ENCODE data around the gene VIM. TPM values are rescaled to one million over a fixed set of nuclear protein-coding genes. Genes with fewer than 3 reads are reported as not detected.
A peak's percentile ranks its signal among the peaks of the same experiment; 100 is the strongest.

VIM gene
- total and polyA plus RNA-seq, 8 donors, result 269 to 723 (median 496) TPM

- WGBS, 5 donors, result 38 to 53% (median 51%) methylated on average over 9 of the region's 9 CpGs
- no peaks in the 10 kb centered on the region for H3K36me3 ChIP-seq
- no peaks in the 10 kb centered on the region for H3K27me3 ChIP-seq
- H3K27ac ChIP-seq, result peak overlapping the region in 4 of 5 donors; percentile 91 to 98 (median 92)
- H3K4me3 ChIP-seq, result peak overlapping the region in 3 of 4 donors; percentile 2 to 72 (median 60)
- peaks cover 7 to 26% (median 17%) of the 10 kb centered on the region in 4 donors for H3K4me1 ChIP-seq
- no peaks in the 10 kb centered on the region for H3K9me3 ChIP-seq
- TF ChIP-seq POLR2A (IDR thresholded peaks at IDR 0.05) (no peak), EP300 (IDR thresholded peaks at IDR 0.05) (no peak), CTCF (IDR thresholded peaks at IDR 0.05) (no peak), POLR2AphosphoS5 (IDR thresholded peaks at IDR 0.05) (no peak)
- intact Hi-C loops (cut with DNase I; ENCODE audit: low total_unique reads), result no loop called here
- DNase-seq, result peak in 1 of 2 donors; percentile 26
Observed at GRCh38 chr10:17199351-17199804, 28.7 kb upstream of the VIM start.

GRCh38 chr10:17200001-17200911 is 27.8 kb upstream of the VIM start:
- intact Hi-C loops (cut with DNase I; ENCODE audit: low total_unique reads), result no loop called here
- no peaks in the 10 kb centered on the region for H3K9me3 ChIP-seq
- peak in 1 of 2 donors; percentile 46 for DNase-seq
- H3K4me1 ChIP-seq, result peaks cover 7 to 26% (median 17%) of the 10 kb centered on the region in 4 donors
- 5 to 15% (median 11%) methylated on average over 10 of the region's 10 CpGs for WGBS, 5 donors
- no peaks in the 10 kb centered on the region for H3K27me3 ChIP-seq
- H3K36me3 ChIP-seq, result no peaks in the 10 kb centered on the region
- peak overlapping the region; percentile 60 to 85 (median 76) for H3K4me3 ChIP-seq
- TF ChIP-seq CTCF (IDR thresholded peaks at IDR 0.05) (no peak), POLR2AphosphoS5 (IDR thresholded peaks at IDR 0.05) (no peak), POLR2A (IDR thresholded peaks at IDR 0.05) (no peak), EP300 (IDR thresholded peaks at IDR 0.05) (no peak)
- H3K27ac ChIP-seq, result peak overlapping the region in 4 of 5 donors; percentile 91 to 98 (median 92)

GRCh38 chr10:17200912-17201793 is 26.9 kb upstream of the VIM start, which contains the start of gene TRDMT1:
Gene TRDMT1, minus strand, starts transcription at chr10:17201672. Its CDS starts 38 bp downstream, at chr10:17201634.
- peak within 1 kb of the TSS; percentile 60 to 85 (median 76) for H3K4me3 ChIP-seq
- H3K27ac ChIP-seq, result peak within 1 kb of the TSS; percentile 90 to 98 (median 91)
- H3K4me1 ChIP-seq, result peaks cover 7 to 26% (median 17%) of the 10 kb centered on the region in 4 donors
- intact Hi-C loops (cut with DNase I; ENCODE audit: low total_unique reads), result no loop called here
- WGBS, 5 donors, result 0 to 1% (median 1%) methylated on average over 39 to 60 of the region's 60 CpGs
- TF ChIP-seq CTCF (IDR thresholded peaks at IDR 0.05), result no peak
- TF ChIP-seq POLR2AphosphoS5 (IDR thresholded peaks at IDR 0.05), result peak; percentile 21 to 54 (median 46)
- TF ChIP-seq EP300 (IDR thresholded peaks at IDR 0.05), result no peak
- no peaks in the 10 kb centered on the region for H3K27me3 ChIP-seq
- H3K9me3 ChIP-seq, result no peaks in the 10 kb centered on the region
- H3K36me3 ChIP-seq, result no peaks in the 10 kb centered on the region
- peak; percentile 85 to 97 for DNase-seq

- H3K36me3 ChIP-seq, result no peaks in the 10 kb centered on the region
- H3K27me3 ChIP-seq, result no peaks in the 10 kb centered on the region
- DNase-seq, result no peak
- 15 to 24% (median 17%) methylated on average over 3 of the region's 3 CpGs for WGBS, 5 donors
- H3K27ac ChIP-seq, result peak overlapping the region; percentile 90 to 98 (median 91)
- no peaks in the 10 kb centered on the region for H3K9me3 ChIP-seq
- intact Hi-C loops (cut with DNase I; ENCODE audit: low total_unique reads), result no loop called here
- H3K4me3 ChIP-seq, result peak overlapping the region; percentile 60 to 85 (median 76)
- TF ChIP-seq CTCF (IDR thresholded peaks at IDR 0.05) (no peak), POLR2A (IDR thresholded peaks at IDR 0.05) (no peak), POLR2AphosphoS5 (IDR thresholded peaks at IDR 0.05) (no peak), EP300 (IDR thresholded peaks at IDR 0.05) (no peak)
- peaks cover 7 to 26% (median 17%) of the 10 kb centered on the region in 4 donors for H3K4me1 ChIP-seq
Observed at GRCh38 chr10:17201794-17202116, 26.3 kb upstream of the VIM start.
